Endothelial cell of umbilical vein (primary cell): ENCODE measurements around the gene FGF3. TPM values are rescaled to one million over a fixed set of nuclear protein-coding genes. Genes with fewer than 3 reads are reported as not detected.

Experiments used
- BruUV-seq: library from RNA; stranded (reverse); fragments of 400-500 nt; replicated peaks from 2 replicates; lab custom pipeline; 2021; lab: Mats Ljungman, UMichigan
- CTCF ChIA-PET: fragments of 300-600, 350-600 bp; sonication (Branson Sonifier 250); formaldehyde crosslinking; loops from one replicate; lab custom pipeline; 2021; ENCODE audit warnings: antibody characterized with exemption, inconsistent platforms; lab: Charles Lee
- POLR2A ChIA-PET: fragments of 300-600, 350-600 bp; sonication (Branson Sonifier 250); formaldehyde crosslinking; loops from one replicate; lab custom pipeline; 2021; ENCODE audit warnings: antibody characterized with exemption, inconsistent platforms; lab: Charles Lee
- DNase-seq: peaks from one replicate; pipeline ENCODE4 v3.0.0-alpha.2; 2011; ENCODE audit warnings: low read depth, low spot score
- FAIRE-seq: peaks from 2 replicates; lab custom pipeline; 2011; peaks lifted over from hg19 to GRCh38; lab: Jason Lieb, UNC
- H2AFZ ChIP-seq: 2 replicates; pipeline ENCODE4 v1.6.0; 2012; ENCODE audit warnings: low read depth, low read length, control low read depth, inconsistent platforms
- H3K27ac ChIP-seq: 2 replicates; pipeline ENCODE4 v1.5.1; 2011; ENCODE audit warnings: low read depth, mild to moderate bottlenecking, control low read depth, low read length, moderate library complexity; ENCODE audit not compliant: insufficient read depth
- H3K27me3 ChIP-seq, 2 experiments: 2 replicates each; pipeline versions ENCODE4 v1.6.0 to v1.6.1; 2011; ENCODE audit warnings: low read length in 2 of 2, mixed read lengths in 1 of 2; ENCODE audit not compliant: control insufficient read depth in 2 of 2, insufficient read depth in 2 of 2
- H3K36me3 ChIP-seq, 2 experiments: 2 replicates in 1 of 2; 3 replicates in 1 of 2; pipeline ENCODE4 v1.5.1; 2011; ENCODE audit warnings: low read length in 2 of 2, mild to moderate bottlenecking in 1 of 2, moderate library complexity in 1 of 2; ENCODE audit not compliant: control insufficient read depth in 2 of 2, insufficient read depth in 2 of 2; ENCODE audit errors: extremely low read depth in 1 of 2
- H3K4me1 ChIP-seq: 3 replicates; pipeline ENCODE4 v1.5.1; 2011; ENCODE audit warnings: mild to moderate bottlenecking, low read length; ENCODE audit not compliant: control insufficient read depth, insufficient read depth; ENCODE audit errors: extremely low read depth
- H3K4me2 ChIP-seq: 2 replicates; pipeline ENCODE4 v1.6.1; 2011; ENCODE audit warnings: low read length, control low read depth, mixed read lengths; ENCODE audit not compliant: insufficient read depth
- H3K4me3 ChIP-seq, 3 experiments: fragments of 200-600 bp in 1 of 3; sonication (generic), shearing (Covaris generic) in 1 of 3; replicated peaks in 1 of 3; 2 replicates each; pipeline ENCODE4 v1.5.1; 2011 to 2016; ENCODE audit warnings: control low read depth in 3 of 3, low read length in 3 of 3, mild to moderate bottlenecking in 2 of 3, inconsistent platforms in 1 of 3, low read depth in 1 of 3, moderate library complexity in 1 of 3; ENCODE audit not compliant: insufficient read depth in 1 of 3
- H3K79me2 ChIP-seq: 2 replicates; pipeline ENCODE4 v1.6.0; 2012; ENCODE audit warnings: low read length, inconsistent platforms; ENCODE audit not compliant: control insufficient read depth, insufficient read depth
- H3K9ac ChIP-seq: replicated peaks from 2 replicates; pipeline ENCODE3; 2011; ENCODE audit warnings: low read length, control low read depth; ENCODE audit not compliant: insufficient read depth; ENCODE audit errors: extremely low read depth
- H3K9me1 ChIP-seq: replicated peaks from 3 replicates; pipeline ENCODE4 v1.6.0; 2011; ENCODE audit warnings: mild to moderate bottlenecking, low read length; ENCODE audit not compliant: control insufficient read depth, insufficient read depth; ENCODE audit errors: extremely low read depth
- H3K9me3 ChIP-seq: replicated peaks from 2 replicates; pipeline ENCODE4 v1.5.1; 2012; ENCODE audit warnings: low read length, inconsistent platforms; ENCODE audit not compliant: control insufficient read depth, insufficient read depth
- H4K20me1 ChIP-seq: replicated peaks from 2 replicates; pipeline ENCODE3; 2011; ENCODE audit warnings: mild to moderate bottlenecking, low read length; ENCODE audit not compliant: control insufficient read depth, insufficient read depth; ENCODE audit errors: extremely low read depth
- EZH2 ChIP-seq: IDR thresholded peaks from 2 replicates; pipeline ENCODE4 v1.6.1; 2012; ENCODE audit warnings: borderline replicate concordance, low read depth, mild to moderate bottlenecking, moderate library complexity, low read length, inconsistent platforms; ENCODE audit not compliant: severe bottlenecking
- FOS ChIP-seq: IDR thresholded peaks from 2 replicates; pipeline ENCODE4 v1.6.1; 2011; ENCODE audit warnings: mild to moderate bottlenecking, low read length, moderate library complexity, borderline replicate concordance; ENCODE audit not compliant: insufficient read depth
- GATA2 ChIP-seq: IDR thresholded peaks from 2 replicates; pipeline ENCODE4 v1.7.0; 2011; ENCODE audit warnings: low read depth, mild to moderate bottlenecking, moderate library complexity, mixed read lengths, low read length; ENCODE audit not compliant: insufficient read length, insufficient read depth
- JUN ChIP-seq: IDR thresholded peaks from 2 replicates; pipeline ENCODE4 v1.6.1; 2011; ENCODE audit warnings: borderline replicate concordance, low read depth; ENCODE audit not compliant: insufficient read length, insufficient read depth
- MAX ChIP-seq: IDR thresholded peaks from 2 replicates; pipeline ENCODE4 v1.6.1; 2011; ENCODE audit not compliant: insufficient read depth, insufficient read length
- MYC ChIP-seq: IDR thresholded peaks from one replicate; pipeline ENCODE4 v1.6.1; 2011; ENCODE audit warnings: mild to moderate bottlenecking, low read depth, low read length
- POLR2A ChIP-seq: IDR thresholded peaks from 2 replicates; pipeline ENCODE4 v1.6.1; 2012; ENCODE audit warnings: low read depth, mild to moderate bottlenecking, control low read depth, low read length
- POLR2AphosphoS5 ChIP-seq: IDR thresholded peaks from 2 replicates; pipeline ENCODE4 v1.6.1; 2012; ENCODE audit warnings: low read depth, mild to moderate bottlenecking, control low read depth, low read length, moderate library complexity; ENCODE audit not compliant: insufficient read depth
- dilution Hi-C: fragments of 300-500 bp; cut with MboI; formaldehyde crosslinking; loops from one replicate; pipeline ENCODE4 v1.15.0; 2019; ENCODE audit warnings: low sequenced_read_pairs; ENCODE audit not compliant: extremely low pct_ligation_motif_present
- intact Hi-C: fragments of 100-400 bp; cut with micrococcal nuclease; formaldehyde crosslinking; loops from one replicate; pipeline ENCODE4 v1.10.0; 2022
- polyA plus RNA-seq, 4 experiments: library from polyadenylated mRNA; depleted of rRNA in 3 of 4; stranded (reverse) in 3 of 4; unstranded in 1 of 4; fragments of >200 nt; gene quantifications; 2 replicates each; pipeline versions ENCODE4 v1.2.1 to v1.2.3, GENCODE V29; 2011 to 2012; ENCODE audit warnings: missing spikeins in 1 of 4
- total RNA-seq: library from RNA; stranded (reverse); gene quantifications from 2 replicates; pipeline ENCODE4 v1.2.3, GENCODE V29; 2021
- TF ChIP-seq, protein P1 (sequence below), 2 donors: IDR thresholded peaks; 1 replicate in 1 of 2; 2 replicates in 1 of 2; pipeline ENCODE4 v1.5.1; 2011; ENCODE audit warnings: low read length in 2 of 2, mild to moderate bottlenecking in 2 of 2, moderate library complexity in 2 of 2, control low read depth in 1 of 2, inconsistent platforms in 1 of 2, low read depth in 1 of 2; ENCODE audit not compliant: insufficient read depth in 1 of 2; ENCODE audit errors: extremely low read depth in 1 of 2

The FGF3 gene
- total and polyA plus RNA-seq, 2 donors (not counting 3 experiments of a cell fraction or from before 2014, with no cell fraction given): not detected

- no peak for FAIRE-seq
- ChIA-PET POLR2A (no interaction called here), CTCF (no interaction called here)
Observed at GRCh38 chr11:69821511-69822040, 2.4 kb upstream of the FGF3 start.

GRCh38 chr11:69820441-69820840 lies 1.2 kb upstream of the FGF3 start:
- dilution Hi-C loops (no loop called here), intact Hi-C loops (no loop called here)
- FAIRE-seq (no peak), DNase-seq (no peak)
- Histone ChIP-seq H2AFZ (no peak overlapping the region), H3K27me3 (peaks cover 44% of the 10 kb centered on the region in 2 experiments), H3K9ac (no peak overlapping the region), H3K9me3 (no peaks in the 10 kb centered on the region), H3K4me3 (no peak overlapping the region), H3K27ac (no peak overlapping the region), H4K20me1 (no peaks in the 10 kb centered on the region), H3K79me2 (no peaks in the 10 kb centered on the region), H3K9me1 (no peaks in the 10 kb centered on the region), H3K4me1 (no peaks in the 10 kb centered on the region), H3K36me3 (no peaks in the 10 kb centered on the region), H3K4me2 (no peak overlapping the region)
- BruUV-seq: no TSS peak
- TF ChIP-seq MAX (no peak), POLR2AphosphoS5 (no peak), GATA2 (no peak), FOS (no peak), POLR2A (no peak), MYC (no peak), JUN (no peak), EZH2 (no peak)
- TF ChIP-seq, protein P1, sequence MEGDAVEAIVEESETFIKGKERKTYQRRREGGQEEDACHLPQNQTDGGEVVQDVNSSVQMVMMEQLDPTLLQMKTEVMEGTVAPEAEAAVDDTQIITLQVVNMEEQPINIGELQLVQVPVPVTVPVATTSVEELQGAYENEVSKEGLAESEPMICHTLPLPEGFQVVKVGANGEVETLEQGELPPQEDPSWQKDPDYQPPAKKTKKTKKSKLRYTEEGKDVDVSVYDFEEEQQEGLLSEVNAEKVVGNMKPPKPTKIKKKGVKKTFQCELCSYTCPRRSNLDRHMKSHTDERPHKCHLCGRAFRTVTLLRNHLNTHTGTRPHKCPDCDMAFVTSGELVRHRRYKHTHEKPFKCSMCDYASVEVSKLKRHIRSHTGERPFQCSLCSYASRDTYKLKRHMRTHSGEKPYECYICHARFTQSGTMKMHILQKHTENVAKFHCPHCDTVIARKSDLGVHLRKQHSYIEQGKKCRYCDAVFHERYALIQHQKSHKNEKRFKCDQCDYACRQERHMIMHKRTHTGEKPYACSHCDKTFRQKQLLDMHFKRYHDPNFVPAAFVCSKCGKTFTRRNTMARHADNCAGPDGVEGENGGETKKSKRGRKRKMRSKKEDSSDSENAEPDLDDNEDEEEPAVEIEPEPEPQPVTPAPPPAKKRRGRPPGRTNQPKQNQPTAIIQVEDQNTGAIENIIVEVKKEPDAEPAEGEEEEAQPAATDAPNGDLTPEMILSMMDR (IDR thresholded peaks at IDR 0.05; ENCODE audit: extremely low read depth in 1 of 2, insufficient read depth in 1 of 2, low read depth in 1 of 2, low read length in 2 of 2): no peak
- CTCF ChIA-PET: interaction anchor here (1.1 kb wide), 1 partner anchor 19 kb away, joined by 3 read pairs; no protein-coding TSS in a partner anchor
- POLR2A ChIA-PET: no interaction called here

More at GRCh38 chr11:69821511-69822040, 2.4 kb upstream of the FGF3 start:
- H3K9me1 ChIP-seq: no peaks in the 10 kb centered on the region
- no peak for TF ChIP-seq EZH2
- H3K4me2 ChIP-seq: no peak overlapping the region
- no peak overlapping the region for H2AFZ ChIP-seq
- H3K4me1 ChIP-seq: no peaks in the 10 kb centered on the region
- dilution Hi-C loops: no loop called here
- H3K4me3 ChIP-seq: no peak overlapping the region
- H3K27ac ChIP-seq: no peak overlapping the region
- no peak overlapping the region for H3K9ac ChIP-seq
- H3K79me2 ChIP-seq: no peaks in the 10 kb centered on the region
- H3K9me3 ChIP-seq: no peaks in the 10 kb centered on the region
- no peak for DNase-seq
- intact Hi-C loops: no loop called here
- BruUV-seq: no TSS peak
- no peaks in the 10 kb centered on the region for H3K36me3 ChIP-seq
- H4K20me1 ChIP-seq: no peaks in the 10 kb centered on the region
- peaks cover 35 to 37% of the 10 kb centered on the region in 2 experiments for H3K27me3 ChIP-seq
